ENCODE measurements around the gene SUFU.

SUFU gene

DNA sequence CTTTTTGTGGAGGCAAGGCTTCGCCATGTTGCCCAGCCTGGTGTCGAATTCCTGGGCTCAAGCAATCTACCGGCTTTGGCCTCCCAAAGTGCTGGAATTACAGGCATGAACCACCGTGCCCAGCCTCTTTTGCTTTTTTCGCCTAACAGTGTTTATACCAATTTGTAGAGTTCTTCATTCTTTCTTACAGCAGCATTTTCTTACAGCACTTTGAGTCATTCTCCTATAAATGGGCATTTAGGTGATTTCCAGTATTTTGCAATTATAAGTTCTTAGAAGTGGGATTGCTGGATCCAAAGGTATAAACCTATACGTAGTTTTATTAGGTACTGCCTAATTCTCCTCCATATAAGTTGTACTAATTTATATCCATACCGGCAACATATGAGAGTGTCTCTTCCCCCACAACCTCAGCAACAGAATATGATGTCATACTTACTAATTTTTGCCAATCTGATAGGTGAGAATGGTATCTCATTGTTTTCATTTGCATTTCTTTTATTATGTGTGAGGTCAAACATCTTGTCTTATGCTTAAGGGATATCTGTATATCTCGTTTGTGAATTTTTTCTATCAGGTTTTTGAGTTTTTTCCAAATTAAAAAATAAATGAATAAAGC is 39.1 kb downstream of the SUFU start:
- no peak for DNase-seq (ENCODE audit: low spot score)
- ChIA-PET POLR2A (ENCODE audit: low non-redundant PET) (interaction anchor here (0.7 kb wide), 1 partner anchor 11 kb away, joined by 3 read pairs; no protein-coding TSS in a partner anchor), CTCF (interaction anchor here (0.6 to 0.7 kb wide), 3 partner anchors 13 to 41 kb away, joined by 3 read pairs; no protein-coding TSS in a partner anchor)
- TF ChIP-seq, protein P1, sequence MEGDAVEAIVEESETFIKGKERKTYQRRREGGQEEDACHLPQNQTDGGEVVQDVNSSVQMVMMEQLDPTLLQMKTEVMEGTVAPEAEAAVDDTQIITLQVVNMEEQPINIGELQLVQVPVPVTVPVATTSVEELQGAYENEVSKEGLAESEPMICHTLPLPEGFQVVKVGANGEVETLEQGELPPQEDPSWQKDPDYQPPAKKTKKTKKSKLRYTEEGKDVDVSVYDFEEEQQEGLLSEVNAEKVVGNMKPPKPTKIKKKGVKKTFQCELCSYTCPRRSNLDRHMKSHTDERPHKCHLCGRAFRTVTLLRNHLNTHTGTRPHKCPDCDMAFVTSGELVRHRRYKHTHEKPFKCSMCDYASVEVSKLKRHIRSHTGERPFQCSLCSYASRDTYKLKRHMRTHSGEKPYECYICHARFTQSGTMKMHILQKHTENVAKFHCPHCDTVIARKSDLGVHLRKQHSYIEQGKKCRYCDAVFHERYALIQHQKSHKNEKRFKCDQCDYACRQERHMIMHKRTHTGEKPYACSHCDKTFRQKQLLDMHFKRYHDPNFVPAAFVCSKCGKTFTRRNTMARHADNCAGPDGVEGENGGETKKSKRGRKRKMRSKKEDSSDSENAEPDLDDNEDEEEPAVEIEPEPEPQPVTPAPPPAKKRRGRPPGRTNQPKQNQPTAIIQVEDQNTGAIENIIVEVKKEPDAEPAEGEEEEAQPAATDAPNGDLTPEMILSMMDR (conservative IDR thresholded peaks at IDR 0.05; ENCODE audit: low read depth) = no peak
- H3K27ac ChIP-seq = no peak overlapping the region

DNA sequence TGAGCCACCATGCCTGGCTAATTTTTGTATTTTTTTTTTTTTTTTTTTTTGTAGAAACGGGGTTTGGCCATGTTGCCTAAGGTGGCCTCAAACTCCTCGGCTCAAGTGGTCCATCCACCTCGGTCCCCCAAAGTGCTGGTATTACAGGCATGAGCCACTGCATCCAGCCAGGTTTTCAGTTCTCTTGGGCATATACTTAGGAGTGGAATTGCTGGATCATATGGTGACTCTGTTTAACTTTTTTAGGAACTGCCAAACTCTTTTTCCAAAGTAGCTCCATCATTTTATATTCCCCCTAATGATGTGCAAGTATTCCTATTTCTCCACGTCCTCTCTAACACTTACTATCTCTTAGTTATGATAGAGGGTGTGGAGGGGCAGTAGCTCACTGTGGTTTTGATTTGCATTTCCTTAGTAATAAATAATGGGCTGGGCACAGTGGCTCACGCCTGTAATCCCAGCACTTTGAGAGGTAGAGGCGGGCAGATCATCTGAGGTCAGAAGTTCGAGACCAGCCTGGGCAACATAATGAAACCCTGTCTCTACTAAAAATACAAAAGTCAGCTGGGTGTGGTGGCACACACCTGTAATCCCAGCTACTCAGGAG is 41.6 kb downstream of the SUFU start:
- H3K27ac ChIP-seq = no peak overlapping the region
- DNase-seq (ENCODE audit: low spot score) = no peak
- ChIA-PET POLR2A (ENCODE audit: low non-redundant PET) (no interaction called here), CTCF (interaction anchor here (0.6 kb wide), 3 partner anchors 26 to 1504 kb away, joined by 3 to 4 read pairs (median 3); no protein-coding TSS in a partner anchor)
- TF ChIP-seq, protein P1 (conservative IDR thresholded peaks at IDR 0.05; ENCODE audit: low read depth) = no peak

DNA sequence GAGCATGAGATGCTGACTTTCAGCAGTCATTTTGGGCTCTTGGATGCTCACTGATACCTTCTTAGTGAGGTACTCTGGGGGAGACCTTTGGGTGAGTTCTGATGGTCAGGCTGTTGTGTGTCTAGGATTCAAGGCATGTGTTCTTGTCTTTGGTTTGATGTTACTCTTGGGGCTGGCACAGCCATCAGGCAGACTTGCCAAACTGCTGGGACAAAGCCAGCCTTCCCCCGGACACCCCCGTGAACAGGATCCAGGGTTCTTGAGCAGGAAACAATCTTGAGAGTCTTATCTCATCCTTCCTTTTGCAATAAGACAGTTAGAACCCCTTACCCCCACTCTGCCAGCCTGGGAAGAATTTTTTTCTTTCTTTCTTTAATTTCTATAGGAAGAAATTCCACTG is 42.2 kb downstream of the SUFU start:
- POLR2A ChIA-PET (ENCODE audit: low non-redundant PET) = no interaction called here
- no peak overlapping the region for H3K27ac ChIP-seq
- no peak for DNase-seq (ENCODE audit: low spot score)
- TF ChIP-seq, protein P1 (conservative IDR thresholded peaks at IDR 0.05; ENCODE audit: low read depth) = no peak
- CTCF ChIA-PET = no interaction called here

DNA sequence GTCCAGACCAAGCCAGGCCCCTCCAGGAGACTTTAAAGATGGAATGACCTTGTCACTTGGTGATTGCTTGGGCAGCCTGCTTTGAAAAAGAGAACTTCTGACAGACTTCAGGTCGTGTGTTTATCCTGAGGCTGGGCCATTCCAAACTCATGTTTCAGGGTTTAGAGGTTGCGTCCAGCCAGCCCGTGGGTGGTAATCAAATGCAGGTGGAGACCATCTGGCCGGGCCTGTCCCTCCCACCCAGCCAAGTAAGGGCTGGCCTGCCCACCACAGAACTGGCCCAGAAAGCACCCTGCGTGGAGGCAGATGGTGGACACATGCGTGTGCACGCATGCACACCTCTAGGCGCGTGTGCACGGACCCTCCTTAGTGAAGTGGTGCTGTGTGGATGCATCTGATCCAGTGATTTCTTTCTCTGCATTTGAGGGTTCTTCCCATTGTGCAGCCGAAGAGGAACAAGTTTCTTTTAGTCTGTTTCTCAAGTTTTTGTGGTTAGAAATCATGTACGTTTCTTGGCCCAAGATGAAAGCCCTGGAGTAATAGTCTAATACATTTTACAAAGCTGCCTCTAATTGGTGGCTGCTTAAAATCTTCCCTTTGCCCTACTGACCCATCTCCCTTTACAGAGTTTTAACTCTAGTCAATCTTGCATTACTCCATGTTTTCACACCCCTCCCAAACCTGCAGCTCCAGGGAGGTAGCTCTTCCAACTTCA is 43.0 kb downstream of the SUFU start:
- ChIA-PET POLR2A (ENCODE audit: low non-redundant PET) (no interaction called here), CTCF (interaction anchor here (0.5 to 1.2 kb wide), 3 partner anchors 24 to 765 kb away, joined by 3 read pairs; no protein-coding TSS in a partner anchor)
- no peak for DNase-seq (ENCODE audit: low spot score)
- H3K27ac ChIP-seq = no peak overlapping the region
- TF ChIP-seq, protein P1 (conservative IDR thresholded peaks at IDR 0.05; ENCODE audit: low read depth) = no peak

DNA sequence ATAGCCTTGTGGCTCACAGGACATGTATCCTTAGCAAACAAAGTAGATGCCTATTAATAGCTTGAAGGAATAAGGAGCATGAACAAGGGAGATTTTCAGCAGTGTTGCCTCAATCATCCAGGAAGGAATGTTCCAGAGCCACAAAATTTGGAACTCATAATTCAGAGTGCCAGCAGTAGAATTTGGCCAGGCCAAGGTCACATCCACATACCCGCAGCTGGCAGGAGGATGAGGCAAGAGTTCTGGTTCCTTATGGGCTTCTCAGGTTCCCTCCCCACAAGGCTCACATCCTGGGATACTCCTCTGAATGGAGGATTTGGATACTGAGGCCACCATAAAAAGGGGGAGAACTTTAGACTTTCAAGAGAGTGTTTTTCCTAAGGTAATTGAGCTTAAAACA is 45.8 kb downstream of the SUFU start:
- POLR2A ChIA-PET (ENCODE audit: low non-redundant PET) = no interaction called here
- TF ChIP-seq, protein P1 (conservative IDR thresholded peaks at IDR 0.05; ENCODE audit: low read depth) = no peak
- CTCF ChIA-PET = interaction anchor here (0.6 kb wide), 1 partner anchor 27 kb away, joined by 3 read pairs; no protein-coding TSS in a partner anchor
- H3K27ac ChIP-seq = no peak overlapping the region
- no peak for DNase-seq (ENCODE audit: low spot score)

DNA sequence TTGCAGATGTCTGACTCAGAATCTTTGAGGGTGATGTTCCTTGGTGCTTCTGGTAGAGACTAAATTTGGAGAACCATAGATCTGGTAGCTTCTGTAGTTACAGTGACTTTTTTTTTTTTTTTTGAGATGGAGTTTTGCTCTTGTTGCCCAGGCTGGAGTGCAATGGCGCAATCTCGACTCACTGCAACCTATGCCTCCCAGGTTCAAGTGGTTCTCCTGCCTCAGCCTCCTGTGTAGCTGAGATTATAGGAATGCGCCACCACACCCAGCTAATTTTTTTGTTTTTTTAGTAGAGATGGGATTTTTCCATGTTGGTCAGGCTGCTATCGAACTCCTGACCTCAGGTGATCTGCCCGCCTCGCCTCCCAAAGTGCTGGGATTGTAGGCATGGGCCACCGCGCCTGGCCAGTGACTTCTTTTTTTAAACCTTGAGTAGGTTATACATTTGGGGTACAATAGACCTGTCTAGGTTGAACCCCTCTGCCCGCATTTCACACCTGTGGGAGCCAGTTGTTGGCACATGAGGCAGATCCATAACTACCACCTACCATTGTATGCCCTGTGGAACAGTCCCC is 47.0 kb downstream of the SUFU start:
- no peak overlapping the region for H3K27ac ChIP-seq
- DNase-seq (ENCODE audit: low spot score) = no peak
- TF ChIP-seq, protein P1 (conservative IDR thresholded peaks at IDR 0.05; ENCODE audit: low read depth) = no peak
- ChIA-PET POLR2A (ENCODE audit: low non-redundant PET) (no interaction called here), CTCF (interaction anchor here (0.7 kb wide), 1 partner anchor 83 kb away, joined by 7 read pairs; no protein-coding TSS in a partner anchor)
